HG03354 (cell line): ENCODE results near the gene NPVF.

Source experiments
- ATAC-seq: cut with Tn5 transposase; IDR thresholded peaks from one replicate; pipeline ENCODE4 v1.9.1; 2021; ENCODE audit warnings: mild to moderate bottlenecking; ENCODE audit not compliant: unreplicated experiment, poor library complexity, severe bottlenecking

NPVF gene

GRCh38 chr7:25238066-25238725, 9.9 kb upstream of the NPVF start:
- no peak for ATAC-seq

GRCh38 chr7:25235471-25235870, 7.2 kb upstream of the NPVF start:
- ATAC-seq = no peak

GRCh38 chr7:25234336-25234735, 6.0 kb upstream of the NPVF start:
- ATAC-seq = no peak

- ATAC-seq = no peak
These were observed 5.1 kb downstream of the NPVF start for GRCh38 chr7:25223206-25223605.

- no peak for ATAC-seq
These were observed 5.6 kb downstream of the NPVF start for GRCh38 chr7:25222666-25223065.

- ATAC-seq = no peak
These were observed 7.3 kb downstream of the NPVF start for GRCh38 chr7:25221009-25221408.

- no peak for ATAC-seq
These were observed 10.1 kb downstream of the NPVF start for GRCh38 chr7:25218191-25218590.

- peak; percentile 59 for ATAC-seq
These were observed 11.4 kb downstream of the NPVF start for GRCh38 chr7:25216837-25217236.

GRCh38 chr7:25215694-25216335, 12.5 kb downstream of the NPVF start:
- ATAC-seq = peak; percentile 52

- no peak for ATAC-seq
These were observed 19.6 kb downstream of the NPVF start for GRCh38 chr7:25208525-25209221.

GRCh38 chr7:25207887-25208286, 20.4 kb downstream of the NPVF start:
- no peak for ATAC-seq

GRCh38 chr7:25206765-25207164, 21.5 kb downstream of the NPVF start:
- no peak for ATAC-seq

GRCh38 chr7:25196132-25196896, 32.0 kb downstream of the NPVF start:
- no peak for ATAC-seq

GRCh38 chr7:25194036-25194435, 34.2 kb downstream of the NPVF start:
- ATAC-seq = no peak

- ATAC-seq = no peak
These were observed 36.2 kb downstream of the NPVF start for GRCh38 chr7:25192043-25192442.

- no peak for ATAC-seq
These were observed 39.1 kb downstream of the NPVF start for GRCh38 chr7:25189197-25189596.

- no peak for ATAC-seq
These were observed 40.4 kb downstream of the NPVF start for GRCh38 chr7:25187932-25188331.

GRCh38 chr7:25186436-25186835, 41.9 kb downstream of the NPVF start:
- ATAC-seq = no peak

GRCh38 chr7:25181532-25181931, 46.8 kb downstream of the NPVF start:
- no peak for ATAC-seq

- ATAC-seq = no peak
These were observed 47.3 kb downstream of the NPVF start for GRCh38 chr7:25180946-25181345.

GRCh38 chr7:25180592-25180923, 47.7 kb downstream of the NPVF start:
- peak; percentile 35 for ATAC-seq
